HG03558 (cell line): Measurements from ENCODE around the gene TAMM41.
"Not testable (repeated sequence)": the region's sequence is repeated elsewhere in the genome, so short reads cannot be mapped to it uniquely, and the experiment has no call there.

Source experiments
- ATAC-seq: cut with Tn5 transposase; IDR thresholded peaks from one replicate; pipeline ENCODE4 v1.9.1; 2021; ENCODE audit warnings: moderate number of reproducible peaks; ENCODE audit not compliant: unreplicated experiment; ENCODE audit errors: extremely low read depth

The TAMM41 gene, protein sequence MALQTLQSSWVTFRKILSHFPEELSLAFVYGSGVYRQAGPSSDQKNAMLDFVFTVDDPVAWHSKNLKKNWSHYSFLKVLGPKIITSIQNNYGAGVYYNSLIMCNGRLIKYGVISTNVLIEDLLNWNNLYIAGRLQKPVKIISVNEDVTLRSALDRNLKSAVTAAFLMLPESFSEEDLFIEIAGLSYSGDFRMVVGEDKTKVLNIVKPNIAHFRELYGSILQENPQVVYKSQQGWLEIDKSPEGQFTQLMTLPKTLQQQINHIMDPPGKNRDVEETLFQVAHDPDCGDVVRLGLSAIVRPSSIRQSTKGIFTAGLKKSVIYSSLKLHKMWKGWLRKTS

DNA sequence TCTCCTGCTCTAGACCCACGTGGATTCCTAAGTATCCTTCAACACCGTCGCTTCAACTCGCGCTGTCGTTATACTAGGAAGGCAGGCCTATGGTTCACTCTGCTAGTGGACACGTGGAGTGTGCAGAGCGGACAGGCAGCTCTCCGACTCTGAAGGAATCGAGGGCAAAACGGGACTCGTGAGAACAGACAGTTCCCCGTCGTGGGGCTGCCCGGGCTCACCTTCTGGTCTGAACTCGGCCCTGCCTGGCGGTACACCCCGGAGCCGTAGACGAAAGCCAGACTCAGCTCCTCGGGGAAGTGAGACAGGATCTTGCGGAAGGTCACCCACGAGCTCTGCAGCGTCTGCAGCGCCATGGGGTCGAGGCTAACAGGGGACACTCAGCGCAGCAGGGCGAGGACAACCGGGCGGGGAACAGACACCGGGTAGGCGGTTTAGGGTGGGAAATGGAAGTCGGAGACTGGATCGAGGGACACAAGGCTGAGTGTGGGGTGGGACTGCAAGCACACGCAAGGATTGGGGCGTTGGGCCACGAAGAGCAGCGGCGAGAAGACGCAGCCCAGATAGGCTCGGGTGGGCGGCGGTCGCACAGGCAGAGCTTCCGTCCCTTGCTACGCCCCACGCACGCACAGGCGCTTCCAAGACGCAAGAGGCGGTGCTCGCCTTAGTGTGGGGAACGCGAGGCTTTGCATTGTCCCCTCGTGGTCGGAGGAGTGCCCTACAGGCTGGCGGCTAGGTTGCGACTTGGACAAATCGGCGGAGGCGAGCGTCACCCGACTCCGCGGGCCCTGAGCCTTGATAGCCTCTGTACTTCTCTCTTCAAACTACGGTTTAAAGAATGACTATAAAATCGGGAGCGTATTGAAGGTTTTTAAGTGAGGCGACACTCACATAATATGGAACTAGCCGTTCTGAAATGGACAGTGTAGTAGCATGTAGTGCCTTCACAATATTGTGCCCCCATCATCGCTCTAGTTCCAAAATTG lies at the start of gene TAMM41:
Gene TAMM41, minus strand, starts transcription at position 605 of the 986 bp plus-strand sequence. Its CDS starts 249 bp downstream, at position 356.
- ATAC-seq, result peak; percentile 100

DNA sequence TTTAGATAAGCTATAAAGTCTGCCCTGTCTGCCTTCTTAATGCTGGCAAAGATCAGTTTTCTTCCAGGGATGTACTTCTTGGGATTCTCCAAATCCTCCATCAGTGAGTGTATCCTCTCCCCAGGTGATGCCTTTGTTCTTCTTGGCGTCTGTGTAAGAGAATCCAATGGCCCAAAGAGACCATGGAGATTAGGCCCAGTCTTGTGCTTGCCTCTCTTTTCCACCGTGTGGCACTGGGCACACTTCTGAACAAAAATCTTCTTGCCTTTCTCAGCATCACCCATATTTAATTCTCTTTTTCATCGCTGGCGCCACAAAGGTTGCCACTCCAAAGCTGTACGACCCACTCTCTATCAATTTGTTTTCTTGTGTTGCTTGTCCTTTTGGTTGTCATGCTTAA lies 32.2 kb upstream of the TAMM41 start:
- no peak for ATAC-seq

DNA sequence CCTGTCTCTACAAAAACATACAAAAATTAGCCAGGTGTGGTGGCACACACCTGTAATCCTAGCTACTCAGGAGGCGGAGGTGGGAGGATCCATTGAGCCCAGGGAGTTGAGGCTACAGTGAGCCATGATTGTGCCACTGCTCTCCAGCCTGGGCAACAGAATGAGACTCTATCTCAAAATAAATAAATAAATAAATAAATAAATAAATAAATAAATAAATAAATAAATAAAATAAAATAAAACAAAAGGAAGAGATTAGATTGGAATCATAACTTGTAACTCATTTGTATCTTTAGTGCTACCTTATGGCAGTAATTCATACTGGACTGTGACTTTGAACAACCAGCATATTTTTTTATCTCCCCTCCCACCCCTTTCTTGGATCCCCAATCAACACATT lies 28.0 kb upstream of the TAMM41 start:
- ATAC-seq, result not testable (repeated sequence)

DNA sequence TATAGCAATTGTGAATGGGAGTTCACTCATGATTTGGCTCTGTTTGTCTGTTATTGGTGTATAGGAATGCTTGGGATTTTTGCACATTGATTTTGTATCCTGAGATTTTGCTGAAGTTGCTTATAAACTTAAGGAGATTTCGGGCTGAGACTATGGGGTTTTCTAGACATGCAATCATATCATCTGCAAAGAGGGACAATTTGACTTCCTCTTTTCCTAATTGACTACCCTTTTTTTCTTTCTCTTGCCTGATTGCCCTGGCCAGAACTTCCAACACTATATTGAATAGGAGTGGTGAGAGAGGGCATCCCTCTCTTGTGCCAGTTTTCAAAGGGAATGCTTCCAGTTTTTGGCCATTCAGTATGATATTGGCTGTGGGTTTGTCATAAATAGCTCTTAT lies 17.1 kb upstream of the TAMM41 start:
- not testable (repeated sequence) for ATAC-seq

DNA sequence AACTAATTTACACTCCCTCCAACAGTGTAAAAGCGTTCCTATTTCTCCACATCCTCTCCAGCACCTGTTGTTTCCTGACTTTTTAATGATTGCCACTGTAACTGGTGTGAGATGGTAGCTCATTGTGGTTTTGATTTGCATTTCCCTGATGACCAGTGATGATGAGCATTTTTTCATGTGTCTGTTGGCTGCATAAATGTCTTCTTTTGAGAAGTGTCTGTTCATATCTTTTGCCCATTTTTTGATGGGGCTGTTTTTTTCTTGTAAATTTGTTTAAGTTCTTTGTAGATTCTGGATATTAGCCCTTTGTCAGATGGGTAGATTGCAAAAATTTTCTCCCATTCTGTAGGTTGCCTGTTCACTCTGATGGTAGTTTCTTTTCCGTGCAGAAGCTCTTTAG lies 15.9 kb upstream of the TAMM41 start:
- not testable (repeated sequence) for ATAC-seq

DNA sequence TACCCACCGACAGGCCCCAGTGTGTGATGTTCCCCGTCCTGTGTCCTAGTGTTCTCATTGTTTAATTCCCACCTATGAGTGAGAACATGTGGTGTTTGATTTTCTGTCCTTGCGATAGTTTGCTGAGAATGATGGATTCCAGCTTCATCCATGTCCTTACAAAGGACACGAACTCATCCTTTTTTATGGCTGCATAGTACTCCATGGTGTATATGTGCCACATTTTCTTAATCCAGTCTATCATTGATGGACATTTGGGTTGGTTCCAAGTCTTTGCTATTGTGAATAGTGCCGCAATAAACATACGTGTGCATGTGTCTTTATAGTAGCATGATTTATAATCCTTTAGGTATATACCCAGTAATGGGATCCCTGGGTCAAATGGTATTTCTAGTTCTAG lies 15.5 kb upstream of the TAMM41 start:
- not testable (repeated sequence) for ATAC-seq

DNA sequence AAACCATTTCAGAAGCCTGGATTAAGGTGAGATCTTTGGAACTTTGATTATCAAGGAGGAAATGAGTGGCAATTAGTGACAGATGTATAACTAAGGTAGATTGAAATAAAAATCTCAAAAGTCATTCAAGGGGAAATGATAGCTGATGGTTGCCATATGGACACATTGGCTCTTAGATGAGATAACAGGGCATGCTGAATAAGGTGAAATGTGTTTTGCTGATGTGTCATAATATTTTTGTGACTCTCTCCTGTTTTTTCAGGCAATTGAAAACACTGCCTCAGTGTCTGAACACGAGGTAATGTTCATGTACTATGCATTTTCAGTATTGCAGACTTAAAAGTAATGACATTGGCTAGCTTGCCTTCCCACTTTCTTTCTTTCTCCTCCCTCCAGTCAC lies 13.5 kb upstream of the TAMM41 start:
- ATAC-seq, result not testable (repeated sequence)

DNA sequence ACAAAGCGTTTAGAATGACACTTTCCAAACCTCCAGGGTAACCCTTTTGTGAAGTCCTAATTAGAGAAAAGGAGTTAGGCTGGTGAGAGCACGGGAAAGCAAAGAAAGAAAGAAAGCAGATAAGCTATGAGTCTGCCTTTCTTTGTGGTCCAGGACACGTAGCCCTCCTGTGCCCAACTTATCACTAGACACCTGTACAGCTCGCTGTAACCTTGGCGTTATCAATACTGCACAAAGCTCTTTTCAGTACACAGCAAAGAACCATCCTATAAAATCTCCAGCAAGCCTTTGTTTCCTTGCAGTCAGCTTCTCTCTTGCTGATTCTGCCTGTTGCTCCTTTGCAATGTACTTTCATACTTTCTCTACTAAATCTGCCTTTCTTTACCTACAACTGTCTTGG lies 6.8 kb upstream of the TAMM41 start:
- ATAC-seq, result no peak

DNA sequence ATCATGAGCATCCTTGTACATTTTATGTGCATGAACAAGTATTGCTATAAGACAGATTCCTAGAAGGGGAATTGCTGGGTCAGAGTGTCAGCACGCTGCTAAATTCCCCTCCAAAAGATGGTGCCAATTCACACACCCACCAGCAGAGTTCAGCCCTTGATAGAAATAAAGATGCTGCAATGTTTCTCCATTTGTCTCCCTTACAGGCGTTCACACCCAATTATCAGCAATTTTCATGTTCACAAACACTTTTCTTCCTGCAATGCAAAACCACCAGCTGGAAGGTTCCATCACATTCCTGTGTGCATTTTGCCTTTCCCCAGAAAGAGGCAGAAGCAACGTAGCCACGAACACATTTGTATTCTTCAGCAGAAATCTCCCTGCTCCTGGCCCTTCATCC lies 3.3 kb upstream of the TAMM41 start:
- ATAC-seq, result no peak

DNA sequence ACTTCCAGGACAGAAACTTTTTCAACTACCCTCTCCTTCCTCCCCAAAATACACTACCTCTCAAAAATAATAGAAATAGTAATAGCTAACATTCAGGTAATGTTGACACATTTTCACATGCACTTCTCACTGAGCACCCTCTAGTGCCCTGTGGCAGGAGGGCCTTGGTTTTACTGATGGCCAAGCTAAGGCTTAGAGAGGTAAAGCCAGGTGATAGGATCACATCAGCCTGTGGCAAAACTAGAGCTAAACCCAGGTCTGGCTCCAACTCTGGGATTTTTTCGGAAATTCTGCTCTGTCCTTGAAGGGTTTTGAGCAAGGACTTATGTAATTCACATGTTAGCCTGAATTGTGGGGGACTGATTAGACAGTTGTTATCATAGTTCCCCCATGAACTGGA lies 922 bp upstream of the TAMM41 start:
- ATAC-seq, result no peak

DNA sequence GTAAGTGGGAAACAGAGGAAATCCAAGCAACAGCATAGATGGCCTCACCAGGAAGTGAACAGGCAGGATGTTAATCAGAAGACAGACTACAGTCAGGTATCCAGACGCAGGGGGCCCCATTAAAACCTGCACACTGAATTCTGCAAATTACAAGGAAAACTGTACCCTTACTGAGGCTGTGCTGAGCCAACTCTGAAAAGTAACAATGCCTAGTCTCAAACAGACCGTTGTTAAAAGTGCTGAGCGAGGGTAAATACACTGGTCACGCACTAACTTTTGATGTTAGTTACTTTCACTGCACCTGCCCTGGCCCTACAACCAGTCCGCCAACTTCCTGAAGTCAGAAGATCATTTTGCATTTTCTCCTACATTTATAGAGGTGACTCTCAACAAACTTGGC lies 1.0 kb downstream of the TAMM41 start:
- ATAC-seq, result no peak

DNA sequence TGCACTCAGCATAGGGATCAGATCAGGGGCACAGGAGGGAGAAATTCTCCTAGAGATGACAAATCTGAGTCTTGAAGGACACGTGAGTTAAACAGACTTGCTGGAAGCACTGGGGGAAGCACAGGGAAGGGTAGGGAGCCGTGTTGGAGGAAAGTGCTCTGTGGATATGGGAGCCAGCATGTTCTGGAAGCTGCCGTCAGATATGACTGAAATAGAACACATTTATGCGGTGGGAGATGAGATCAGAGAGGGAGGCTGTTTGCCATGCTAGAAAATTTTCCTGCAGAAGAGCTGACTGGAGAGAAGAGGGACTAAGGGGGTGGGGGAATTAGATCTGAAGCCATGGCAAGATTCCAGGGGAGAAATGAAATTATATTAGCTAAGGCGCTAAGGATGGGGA lies 1.8 kb downstream of the TAMM41 start:
- ATAC-seq, result no peak

DNA sequence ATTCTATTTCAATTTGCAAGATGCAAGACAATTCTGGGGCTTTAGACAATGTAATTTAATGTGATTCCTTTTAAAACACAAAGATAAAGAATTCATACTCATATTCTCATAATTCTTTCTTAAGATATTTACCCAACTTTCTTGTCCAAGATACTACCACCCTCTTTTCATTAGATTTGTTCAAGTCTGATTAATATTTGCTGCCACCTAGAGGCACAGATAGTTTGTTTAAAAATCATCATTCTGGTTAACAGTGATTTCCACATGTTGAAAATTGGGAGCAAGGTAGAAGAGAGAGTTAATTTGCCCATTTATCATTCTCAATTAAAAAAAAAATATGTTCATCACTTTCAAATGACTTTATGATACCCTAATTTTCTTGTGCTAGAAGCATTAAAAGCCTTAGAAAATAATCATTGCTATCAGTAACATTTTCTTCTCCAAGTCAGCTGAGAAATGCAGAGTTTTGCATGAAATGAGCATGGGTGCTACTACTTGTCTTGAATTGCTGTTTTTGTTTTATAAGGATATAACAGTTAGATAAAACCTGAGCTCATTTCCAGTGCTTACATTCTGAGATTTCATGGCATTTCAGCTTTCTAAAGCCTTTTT lies 11.6 kb downstream of the TAMM41 start:
- ATAC-seq, result no peak

DNA sequence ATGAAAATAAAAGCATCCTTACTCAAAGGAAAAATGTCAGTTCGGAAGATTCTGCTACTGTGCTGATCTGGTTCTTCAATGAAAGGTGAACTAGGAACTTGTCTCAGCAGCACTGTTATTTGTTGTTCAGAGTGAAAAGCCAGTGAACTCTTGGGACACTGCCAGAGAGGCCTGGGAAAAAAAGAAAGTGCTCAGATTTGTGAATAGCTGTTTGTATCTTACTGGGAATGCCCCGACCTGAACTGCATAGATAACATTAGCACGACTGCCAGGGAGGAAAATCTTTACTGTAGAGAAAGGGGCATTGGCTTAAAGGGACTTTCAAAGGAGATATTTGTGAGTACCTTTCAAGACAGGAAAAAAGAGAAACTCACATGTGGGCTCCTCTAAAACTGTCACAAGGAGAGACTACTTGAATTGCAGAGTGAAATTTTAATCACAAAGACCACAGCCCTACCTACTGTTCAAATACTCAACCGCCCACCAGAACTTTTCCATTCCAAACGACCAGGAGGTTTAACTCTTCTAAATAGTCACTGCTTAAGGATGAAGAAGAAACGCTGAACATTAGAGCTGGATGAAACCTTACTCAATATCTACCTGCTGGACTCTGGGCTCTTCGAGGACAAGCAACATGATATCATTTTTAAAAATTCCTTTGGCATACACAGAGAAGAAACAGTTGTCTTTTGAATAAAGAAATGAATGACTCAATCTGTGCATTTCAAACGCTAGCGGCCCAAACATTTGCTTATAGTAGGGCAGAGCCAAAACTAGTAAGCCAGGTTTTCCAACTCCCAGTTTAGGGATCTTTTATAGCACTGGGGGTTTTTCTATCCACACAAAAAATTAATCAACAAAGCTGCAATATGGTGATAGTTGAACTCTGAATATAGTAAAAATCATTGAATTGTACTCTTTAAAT lies 13.4 kb downstream of the TAMM41 start:
- no peak for ATAC-seq

DNA sequence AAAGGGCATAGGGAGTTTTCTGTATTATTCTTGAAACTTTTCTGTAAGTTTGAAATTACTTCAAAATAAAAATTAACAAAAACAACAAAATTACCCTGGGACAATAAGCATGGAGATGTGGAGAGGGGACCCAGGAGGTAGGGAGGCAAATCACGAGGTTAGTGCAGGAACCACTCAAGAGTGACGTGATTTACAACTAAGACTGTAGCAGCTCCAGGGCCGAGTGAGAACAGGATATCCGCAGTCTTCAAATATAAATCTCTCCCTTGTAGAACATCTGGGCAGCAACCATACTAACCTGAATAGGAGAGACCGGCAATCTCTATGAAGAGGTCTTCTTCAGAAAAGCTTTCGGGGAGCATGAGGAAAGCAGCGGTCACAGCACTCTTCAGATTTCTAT lies 17.3 kb downstream of the TAMM41 start:
- no peak for ATAC-seq

DNA sequence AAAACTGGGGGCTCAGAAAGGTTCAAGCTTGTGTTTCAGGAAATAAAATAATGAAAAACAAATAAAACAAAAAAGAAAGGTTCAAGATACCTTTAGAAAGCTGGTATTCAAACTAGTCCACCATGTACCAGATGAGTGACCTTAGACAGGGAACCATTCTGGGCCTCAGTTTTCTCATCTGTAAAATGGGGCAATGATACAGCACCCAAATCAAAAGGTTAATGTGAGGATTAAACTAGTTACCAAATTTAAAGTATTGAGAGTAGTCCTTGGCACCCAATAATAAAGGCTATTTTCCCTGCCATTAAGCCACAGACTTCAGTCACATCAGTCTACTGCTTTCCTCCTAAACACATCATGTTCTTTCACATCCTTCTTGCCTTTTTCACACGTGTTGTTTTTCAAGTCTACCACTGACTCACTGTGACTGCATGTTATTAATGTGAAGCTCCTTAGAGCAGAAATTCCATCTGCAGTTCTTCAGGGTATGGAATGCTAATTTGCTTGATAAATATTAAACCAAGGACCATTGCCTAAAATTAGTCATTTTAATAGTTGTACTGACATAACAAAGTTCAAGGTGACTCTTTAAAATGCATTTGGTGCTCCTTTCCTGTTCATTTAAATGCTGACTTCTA lies 19.9 kb downstream of the TAMM41 start:
- no peak for ATAC-seq

DNA sequence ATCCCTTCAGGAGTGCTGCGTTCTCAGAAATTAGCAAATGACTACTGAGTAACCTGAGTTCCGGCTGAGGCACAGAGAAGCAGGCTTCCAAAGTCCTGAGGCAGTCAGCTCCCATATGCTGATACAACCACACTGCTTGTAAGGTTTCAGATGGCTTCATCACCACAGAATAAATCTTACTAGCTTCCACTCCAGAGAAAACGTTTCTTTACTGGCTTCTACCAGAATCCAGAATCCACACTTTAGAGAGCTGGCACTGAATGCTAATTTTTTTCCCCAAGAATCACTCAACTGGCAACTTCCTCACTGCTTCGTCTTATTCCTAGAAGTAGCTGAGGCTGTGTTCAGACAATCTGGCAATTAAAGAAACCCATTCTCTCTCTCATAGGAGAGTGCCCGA lies 21.4 kb downstream of the TAMM41 start:
- no peak for ATAC-seq

DNA sequence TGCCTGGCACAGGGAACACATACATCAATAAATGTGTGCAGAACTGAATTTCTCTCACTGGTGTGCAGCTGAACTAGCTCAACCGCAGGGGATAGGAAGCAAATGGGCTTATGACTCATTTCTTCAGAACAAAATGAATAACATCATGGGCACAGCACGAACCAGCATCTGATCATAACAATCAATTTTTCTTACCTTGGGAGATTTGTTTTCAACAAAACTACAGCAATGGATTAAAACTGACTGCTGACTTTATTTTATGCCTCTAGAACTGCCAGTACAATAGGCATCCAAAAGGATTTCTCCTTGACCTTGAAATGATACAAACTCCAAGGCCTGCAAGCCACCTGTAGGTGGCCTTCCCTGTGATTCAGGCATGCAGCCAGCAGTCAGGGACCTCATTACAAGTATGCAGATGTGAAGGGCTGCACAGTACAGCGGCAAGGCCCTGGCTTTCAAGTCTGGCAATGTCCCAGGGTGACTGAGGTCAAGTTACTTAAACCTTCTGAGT lies 26.1 kb downstream of the TAMM41 start:
- ATAC-seq, result peak; percentile 78

DNA sequence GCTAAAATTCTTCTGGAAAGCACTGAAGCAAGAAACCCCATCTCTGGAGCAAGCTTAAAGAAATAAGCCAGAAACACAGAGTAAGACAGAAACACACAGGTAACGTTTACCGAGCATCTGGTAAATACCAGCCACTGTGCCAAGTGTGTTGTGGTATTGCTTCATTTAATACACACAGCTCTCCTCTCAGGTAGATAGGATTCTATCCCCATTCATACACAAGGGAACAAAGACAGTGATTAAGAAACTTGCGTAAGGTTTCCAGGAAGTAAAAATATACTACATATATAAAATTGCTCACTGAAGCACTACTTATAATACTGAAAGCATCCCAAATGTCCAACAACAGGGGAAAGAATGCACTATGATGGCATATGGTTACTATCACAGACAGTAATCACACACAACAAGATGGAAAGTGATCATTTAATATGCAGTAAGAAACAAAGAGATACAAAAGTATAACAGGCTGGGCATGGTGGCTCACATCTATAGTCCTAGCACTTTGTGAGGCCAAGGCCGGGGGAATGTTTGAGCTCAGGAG lies 27.5 kb downstream of the TAMM41 start:
- ATAC-seq, result no peak
